IMR-90 (cell line): ENCODE measurements around the gene HAND1. TPM values are rescaled to one million over a fixed set of nuclear protein-coding genes. Genes with fewer than 3 reads are reported as not detected.

ENCODE experiments used
- ATAC-seq: fragments of 200-7000 bp; cut with Tn5 transposase; 2 replicates; pipeline ENCODE4 v1.9.1; 2020; ENCODE audit warnings: low read depth, mild to moderate bottlenecking, moderate library complexity
- Bru-seq: library from RNA; stranded (reverse); fragments of 400-500 nt; gene quantifications from one replicate; lab custom pipeline; 2021; lab: Mats Ljungman, UMichigan
- BruChase-seq, 2 experiments: library from RNA; stranded (reverse); fragments of 400-500 nt; gene quantifications; one replicate each; lab custom pipeline; 2021; lab: Mats Ljungman, UMichigan
- BruUV-seq: library from RNA; stranded (reverse); fragments of 400-500 nt; replicated peaks from 2 replicates; lab custom pipeline; 2021; lab: Mats Ljungman, UMichigan
- CTCF ChIA-PET: fragments of 300-600 bp; formaldehyde crosslinking; extraction: SDS; loops from one replicate; lab custom pipeline; 2021; ENCODE audit warnings: antibody characterized with exemption; lab: Yijun Ruan, JAX
- POLR2A ChIA-PET: fragments of 300-600 bp; sonication (Branson Sonifier 250); formaldehyde crosslinking; loops from one replicate; lab custom pipeline; 2022; ENCODE audit warnings: antibody characterized with exemption; ENCODE audit not compliant: unreplicated experiment; lab: Charles Lee
- DNase-seq: peaks from one replicate; pipeline ENCODE4 v3.0.0; 2013
- H2AFZ ChIP-seq: replicated peaks from 2 replicates; pipeline ENCODE3; 2013; ENCODE audit warnings: low read length, mild to moderate bottlenecking; ENCODE audit not compliant: poor library complexity
- H2AK5ac ChIP-seq: 2 replicates; pipeline ENCODE4 v1.6.1; 2013; ENCODE audit warnings: low read depth, low read length, inconsistent platforms
- H2AK9ac ChIP-seq: replicated peaks from 2 replicates; pipeline ENCODE3; 2013; ENCODE audit warnings: mild to moderate bottlenecking, low read depth, low read length, moderate library complexity; ENCODE audit not compliant: poor library complexity
- H2BK120ac ChIP-seq: 2 replicates; pipeline ENCODE4 v1.6.1; 2013; ENCODE audit warnings: low read depth, low read length, inconsistent platforms
- H2BK15ac ChIP-seq: 3 replicates; pipeline ENCODE4 v1.6.1; 2013; ENCODE audit warnings: low read depth, low read length, inconsistent platforms
- H2BK20ac ChIP-seq: 2 replicates; pipeline ENCODE4 v1.6.1; 2013; ENCODE audit warnings: low read depth, mild to moderate bottlenecking, inconsistent platforms, low read length, moderate library complexity
- H2BK5ac ChIP-seq: 2 replicates; pipeline ENCODE4 v1.6.1; 2013; ENCODE audit warnings: mild to moderate bottlenecking, low read depth, low read length, inconsistent platforms; ENCODE audit not compliant: poor library complexity, severe bottlenecking
- H3K14ac ChIP-seq: replicated peaks from 2 replicates; pipeline ENCODE4 v1.6.1; 2013; ENCODE audit warnings: low read depth, low read length, inconsistent platforms
- H3K18ac ChIP-seq: 2 replicates; pipeline ENCODE4 v1.6.1; 2013; ENCODE audit warnings: low read depth, low read length, control low read depth
- H3K23ac ChIP-seq: 2 replicates; pipeline ENCODE4 v1.6.1; 2013; ENCODE audit warnings: low read depth, low read length, inconsistent platforms
- H3K27ac ChIP-seq: 2 replicates; pipeline ENCODE4 v1.5.1; 2013; ENCODE audit warnings: mild to moderate bottlenecking, control low read depth, low read length; ENCODE audit not compliant: insufficient read depth
- H3K27me3 ChIP-seq: 2 replicates; pipeline ENCODE4 v1.6.1; 2013; ENCODE audit warnings: low read length; ENCODE audit not compliant: control insufficient read depth, insufficient read depth
- H3K36me3 ChIP-seq: 2 replicates; pipeline ENCODE4 v1.6.1; 2013; ENCODE audit warnings: low read length, mixed read lengths; ENCODE audit not compliant: control insufficient read depth, insufficient read depth
- H3K4ac ChIP-seq: 2 replicates; pipeline ENCODE4 v1.6.1; 2013; ENCODE audit warnings: low read depth, low read length, inconsistent platforms
- H3K4me1 ChIP-seq: 2 replicates; pipeline ENCODE4 v1.6.1; 2013; ENCODE audit warnings: low read length, mixed read lengths; ENCODE audit not compliant: control insufficient read depth, insufficient read depth
- H3K4me2 ChIP-seq: 2 replicates; pipeline ENCODE4 v1.6.1; 2013; ENCODE audit warnings: low read depth, mild to moderate bottlenecking, control low read depth, low read length, moderate library complexity
- H3K4me3 ChIP-seq: 2 replicates; pipeline ENCODE4 v1.5.1; 2013; ENCODE audit warnings: low read depth, mild to moderate bottlenecking, control low read depth, low read length, moderate library complexity; ENCODE audit not compliant: insufficient read depth
- H3K56ac ChIP-seq: 2 replicates; pipeline ENCODE4 v1.6.1; 2013; ENCODE audit warnings: low read length, inconsistent platforms; ENCODE audit not compliant: insufficient read depth; ENCODE audit errors: extremely low read depth
- H3K79me1 ChIP-seq, 2 experiments: 2 replicates each; pipeline ENCODE4 v1.6.1; 2013; ENCODE audit warnings: low read length in 2 of 2, inconsistent platforms in 1 of 2, low read depth in 1 of 2
- H3K9ac ChIP-seq: 2 replicates; pipeline ENCODE4 v1.6.1; 2013; ENCODE audit warnings: low read depth, low read length, control low read depth
- H3K9me1 ChIP-seq: 2 replicates; pipeline ENCODE4 v1.6.1; 2013; ENCODE audit warnings: low read length, inconsistent platforms; ENCODE audit not compliant: insufficient read depth
- H3K9me3 ChIP-seq: 2 replicates; pipeline ENCODE4 v1.6.1; 2013; ENCODE audit warnings: low read length; ENCODE audit not compliant: control insufficient read depth, insufficient read depth
- H4K20me1 ChIP-seq: 2 replicates; pipeline ENCODE4 v1.6.1; 2013; ENCODE audit warnings: low read length, inconsistent platforms; ENCODE audit not compliant: insufficient read depth
- H4K5ac ChIP-seq: 2 replicates; pipeline ENCODE4 v1.6.1; 2013; ENCODE audit warnings: mild to moderate bottlenecking, low read depth, low read length, control low read depth
- H4K8ac ChIP-seq, 2 experiments: 2 replicates each; pipeline ENCODE4 v1.6.1; 2013; ENCODE audit warnings: low read depth in 2 of 2, low read length in 2 of 2, control low read depth in 1 of 2, inconsistent platforms in 1 of 2
- H4K91ac ChIP-seq: 2 replicates; pipeline ENCODE4 v1.6.1; 2013; ENCODE audit warnings: low read depth, low read length, inconsistent platforms; ENCODE audit not compliant: insufficient read depth
- BHLHE40 ChIP-seq: fragments of 150-350 bp; IDR thresholded peaks from 2 replicates; pipeline ENCODE4 v1.6.1; 2016; ENCODE audit warnings: mild to moderate bottlenecking, low read depth, low read length
- CEBPB ChIP-seq: IDR thresholded peaks from 2 replicates; pipeline ENCODE4 v1.6.1; 2012; ENCODE audit warnings: low read depth, low read length, improper control_type of control experiment
- CTCF ChIP-seq: conservative IDR thresholded peaks from 2 replicates; pipeline ENCODE4 v1.5.1; 2012; ENCODE audit warnings: mild to moderate bottlenecking, low read depth, low read length, improper control_type of control experiment
- FOS ChIP-seq: fragments of 150-350 bp; IDR thresholded peaks from 2 replicates; pipeline ENCODE4 v1.6.1; 2016; ENCODE audit warnings: low read depth, low read length
- MAFK ChIP-seq: IDR thresholded peaks from 2 replicates; pipeline ENCODE4 v1.6.1; 2012; ENCODE audit warnings: low read depth, low read length, improper control_type of control experiment
- MAZ ChIP-seq: IDR thresholded peaks from 2 replicates; pipeline ENCODE4 v1.6.1; 2012; ENCODE audit warnings: low read depth, mild to moderate bottlenecking, low read length, improper control_type of control experiment, moderate library complexity, borderline replicate concordance
- NFE2L2 ChIP-seq: fragments of 150-350 bp; IDR thresholded peaks from 2 replicates; pipeline ENCODE4 v1.6.1; 2016; ENCODE audit warnings: low read depth, mild to moderate bottlenecking, low read length
- POLR2A ChIP-seq: IDR thresholded peaks from 2 replicates; pipeline ENCODE4 v1.6.1; 2012; ENCODE audit warnings: mild to moderate bottlenecking, low read depth, low read length
- RCOR1 ChIP-seq: IDR thresholded peaks from 2 replicates; pipeline ENCODE4 v1.6.1; 2012; ENCODE audit warnings: mild to moderate bottlenecking, low read length, improper control_type of control experiment; ENCODE audit not compliant: insufficient replicate concordance
- RFX5 ChIP-seq: IDR thresholded peaks from 2 replicates; pipeline ENCODE4 v1.8.0; 2012; ENCODE audit warnings: low read depth, mild to moderate bottlenecking, low read length, moderate library complexity
- SMC3 ChIP-seq: fragments of 150-350 bp; IDR thresholded peaks from 2 replicates; pipeline ENCODE4 v1.6.1; 2016; ENCODE audit warnings: low read depth, mild to moderate bottlenecking, antibody characterized with exemption, low read length, moderate library complexity
- USF2 ChIP-seq: fragments of 150-350 bp; IDR thresholded peaks from 2 replicates; pipeline ENCODE4 v1.6.1; 2017; ENCODE audit warnings: mild to moderate bottlenecking, antibody characterized with exemption, low read length, low read depth
- WGBS, 2 experiments: methylation state at CpG; one replicate each; pipeline versions ENCODE4 v1.1.5 to v1.1.7; 2013; ENCODE audit warnings: missing lambda C conversion rate in 2 of 2; ENCODE audit not compliant: insufficient read length in 1 of 2; ENCODE audit errors: extremely low coverage in 2 of 2; 5-methylcytosine and 5-hydroxymethylcytosine counted together
- dilution Hi-C: fragments of 300-500 bp; cut with HindIII; formaldehyde crosslinking; loops from one replicate; pipeline ENCODE4 v1.14.3; 2018; ENCODE audit warnings: low sequenced_read_pairs; ENCODE audit not compliant: unreplicated experiment
- in situ Hi-C: fragments of 300-500 bp; cut with MboI; formaldehyde crosslinking; loops from 3 replicates; pipeline ENCODE4 v1.14.3; 2019; ENCODE audit warnings: low sequenced_read_pairs, inconsistent platforms, mixed read lengths
- intact Hi-C: fragments of 100-400 bp; cut with micrococcal nuclease; formaldehyde crosslinking; loops from 2 replicates; pipeline ENCODE4 v1.10.0; 2022
- long read RNA-seq: library from polyadenylated mRNA; unstranded; transcript quantifications from one replicate; pipeline ENCODE4 v2.0.0, GENCODE V29; 2021; ENCODE audit not compliant: unreplicated experiment
- polyA plus RNA-seq, 3 experiments: library from polyadenylated mRNA; depleted of rRNA; stranded (reverse); fragments of >200 nt; gene quantifications; 2 replicates each; pipeline ENCODE4 v1.2.3, GENCODE V29; 2012; ENCODE audit warnings: low replicate concordance in 1 of 3
- total RNA-seq: library from RNA; depleted of rRNA; stranded (reverse); fragments of >200 nt; gene quantifications from 2 replicates; pipeline ENCODE4 v1.2.3, GENCODE V29; 2012; rRNA removed

Gene HAND1
- total RNA-seq (not detected in 2 replicates), polyA plus RNA-seq (2012; rRNA removed) (not detected in 2 replicates), Bru-seq, nascent RNA (not detected), BruChase-seq, experiment 1, labeled RNA remaining after a 6-hour chase (not detected), BruChase-seq, experiment 2, labeled RNA remaining after a 2-hour chase (not detected)
- polyA plus RNA-seq (2012; cell fraction: cytosol; rRNA removed), result not detected in 2 replicates
- not detected in 2 replicates for polyA plus RNA-seq (2012; cell fraction: nucleus; rRNA removed; ENCODE audit: low replicate concordance)
- long read RNA-seq, result 0 reads

- ATAC-seq (peak; percentile 38), DNase-seq (no peak)
- ChIA-PET CTCF (no interaction called here), POLR2A (interaction anchor here (0.6 kb wide), 1 partner anchor 136 kb away, joined by 4 read pairs; no protein-coding TSS in a partner anchor)
- H3K18ac ChIP-seq, result no peak within 1 kb of the TSS
- no peak within 1 kb of the TSS for H2BK5ac ChIP-seq
- in situ Hi-C loops (no loop called here), intact Hi-C loops (no loop called here), dilution Hi-C loops (no loop called here)
- peak within 1 kb of the TSS; percentile 43; the same call in 1 of the 2 replicates for H3K4me2 ChIP-seq
- TF ChIP-seq RCOR1 (no peak), RFX5 (no peak), MAFK (no peak), POLR2A (no peak), USF2 (no peak), BHLHE40 (no peak), CTCF (no peak), MAZ (no peak), SMC3 (no peak), CEBPB (no peak), NFE2L2 (no peak), FOS (no peak)
- no peak within 1 kb of the TSS for H3K4ac ChIP-seq
- H3K9me3 ChIP-seq, result peaks cover 7% of the 10 kb centered on the region; the same call in 1 of the 2 replicates
- peaks cover 99% of the 10 kb centered on the region for H3K27me3 ChIP-seq
- 0 out of 2 replicates have a peak within 1 kb of the TSS, but pooled peaks have one; percentile 1 for H3K23ac ChIP-seq
- no peak within 1 kb of the TSS for H2AK5ac ChIP-seq
- H4K8ac ChIP-seq, result no peak within 1 kb of the TSS
- H4K20me1 ChIP-seq, result peaks cover 14% of the 10 kb centered on the region; the same call in 1 of the 2 replicates
- no peak within 1 kb of the TSS for H3K56ac ChIP-seq
- H3K9ac ChIP-seq, result no peak within 1 kb of the TSS
- no peak within 1 kb of the TSS for H3K14ac ChIP-seq
- no peak within 1 kb of the TSS for H2BK120ac ChIP-seq
- peak within 1 kb of the TSS; percentile 7 for H2AFZ ChIP-seq
- no peak within 1 kb of the TSS for H4K5ac ChIP-seq
- H2BK15ac ChIP-seq, result no peak within 1 kb of the TSS
- H3K36me3 ChIP-seq, result no peaks in the 10 kb centered on the region
- H3K27ac ChIP-seq, result no peak within 1 kb of the TSS
- peaks cover 2% of the 10 kb centered on the region; the same call in 1 of the 2 replicates for H3K4me1 ChIP-seq
- H3K9me1 ChIP-seq, result no peaks in the 10 kb centered on the region
- H4K91ac ChIP-seq, result no peak within 1 kb of the TSS
- H3K4me3 ChIP-seq, result no peak within 1 kb of the TSS
- no peak within 1 kb of the TSS for H2BK20ac ChIP-seq
- H2AK9ac ChIP-seq, result no peak within 1 kb of the TSS
- H3K79me1 ChIP-seq, result no peaks in the 10 kb centered on the region
- BruUV-seq, result no TSS peak
- no CpG with 5 or more reads among the region's 20 CpGs for WGBS, 2 experiments
Measured at GRCh38 chr5:154478224-154478565, at the start of gene HAND1. HAND1 (minus strand) TSS chr5:154478227; CDS start chr5:154478008, 219 bp downstream.
